Renal cortex interstitium (tissue), 11 donors: ENCODE data around the gene PRM3. TPM values are rescaled to one million over a fixed set of nuclear protein-coding genes. Genes with fewer than 3 reads are reported as not detected.

Experiments
- DNase-seq, 11 donors: peaks; one replicate each; pipeline ENCODE4 v3.0.0-alpha.2; 2013; ENCODE audit warnings: low read depth in 9 of 11, low spot score in 4 of 11; ENCODE audit errors: extremely low read depth in 1 of 11
- polyA plus RNA-seq, 3 donors: library from polyadenylated mRNA; unstranded; fragments of 120-200 nt; gene quantifications; one replicate each; pipeline ENCODE4 v1.2.1, GENCODE V29; 2013; ENCODE audit not compliant: insufficient read length in 3 of 3

Gene PRM3
- polyA plus RNA-seq, 3 donors, result not detected

- DNase-seq, result no peak
Observed at GRCh38 chr16:11234884-11235702, 38.3 kb downstream of the PRM3 start.

- no peak for DNase-seq
Observed at GRCh38 chr16:11233727-11234376, 39.6 kb downstream of the PRM3 start.

- DNase-seq, result no peak
Observed at GRCh38 chr16:11232852-11233726, 40.3 kb downstream of the PRM3 start.

GRCh38 chr16:11232302-11232851, 41.1 kb downstream of the PRM3 start:
- no peak for DNase-seq

- DNase-seq, result no peak
Observed at GRCh38 chr16:11231367-11231970, 42.0 kb downstream of the PRM3 start.

GRCh38 chr16:11229906-11230305, 43.5 kb downstream of the PRM3 start:
- no peak for DNase-seq

- DNase-seq, result no peak
Observed at GRCh38 chr16:11229432-11229831, 44.0 kb downstream of the PRM3 start.

GRCh38 chr16:11225677-11226549, 47.5 kb downstream of the PRM3 start:
- DNase-seq, result no peak

GRCh38 chr16:11224894-11225676, 48.3 kb downstream of the PRM3 start:
- DNase-seq, result no peak

GRCh38 chr16:11224096-11224893, 49.1 kb downstream of the PRM3 start:
- no peak for DNase-seq

Other genes starting within 250 kb of the PRM3 start
- 1 to 10 TPM; 4.7 to 7.2 (median 6.3) TPM for gene SOCS1, start 17.4 kb downstream of the PRM3 start, polyA plus RNA-seq
- not detected for gene TNP2, start 4.3 kb downstream of the PRM3 start, polyA plus RNA-seq
- gene PRM2, start 2.9 kb upstream of the PRM3 start, polyA plus RNA-seq, result not detected
- not detected for gene PRM1, start 7.7 kb upstream of the PRM3 start, polyA plus RNA-seq
- gene RMI2, start 71.8 kb upstream of the PRM3 start, polyA plus RNA-seq, result 10 to 100 TPM; 21.6 to 28.7 (median 27.1) TPM